ENCODE measurements around the gene KRTAP5-7.

Gene KRTAP5-7

DNA sequence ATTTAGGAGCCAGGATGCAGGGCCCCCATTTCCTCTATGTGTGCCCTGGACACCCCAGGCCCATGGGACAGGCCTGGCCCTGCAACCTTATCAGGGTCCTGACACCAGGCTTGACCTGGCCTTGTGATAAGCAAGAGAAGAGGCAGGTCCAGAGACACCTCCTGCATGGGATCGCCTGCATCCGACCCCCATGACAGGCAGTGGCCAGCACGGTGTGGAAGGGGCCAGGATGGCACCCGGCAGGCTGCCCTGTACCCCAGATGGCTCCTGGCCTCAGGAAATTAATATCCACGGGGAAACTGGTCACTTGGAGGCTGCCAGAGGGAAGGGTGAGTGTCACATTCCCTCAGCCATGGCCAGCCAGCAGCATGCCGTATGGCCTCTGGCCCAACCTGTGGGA, 27.9 kb downstream of the KRTAP5-7 start:
- no peaks in the 10 kb centered on the region for H3F3A ChIP-seq (ENCODE audit: low read depth)
- no peaks in the 10 kb centered on the region for H3K36me3 ChIP-seq (ENCODE audit: insufficient read depth, low read length)
- no peaks in the 10 kb centered on the region for H3K9me2 ChIP-seq (replicated peaks; ENCODE audit: low read depth, low read length)
- H3K9ac ChIP-seq (ENCODE audit: low read depth, low read length, poor library complexity, severe bottlenecking) = no peak overlapping the region
- no peaks in the 10 kb centered on the region for H3K9me3 ChIP-seq (ENCODE audit: insufficient read depth, low read depth, low read length)
- no peak for TF ChIP-seq CTCF (conservative IDR thresholded peaks at IDR 0.05; ENCODE audit: low read length)
- no peak for TF ChIP-seq EZH2phosphoT487 (IDR thresholded peaks at IDR 0.05; ENCODE audit: borderline replicate concordance)
- no peaks in the 10 kb centered on the region for H3K79me2 ChIP-seq (ENCODE audit: insufficient read depth, low read length)
- no peak overlapping the region for H3K4me2 ChIP-seq (ENCODE audit: low read depth, low read length, poor library complexity, severe bottlenecking)
- no peak overlapping the region for H2AFZ ChIP-seq (ENCODE audit: low read length)
- H4K20me1 ChIP-seq (ENCODE audit: insufficient read depth, low read length, poor library complexity, severe bottlenecking) = no peaks in the 10 kb centered on the region
- no peak overlapping the region for H3K4me3 ChIP-seq (ENCODE audit: low read length, poor library complexity, severe bottlenecking)
- H3K4me1 ChIP-seq (ENCODE audit: insufficient read depth, low read length, poor library complexity, severe bottlenecking) = no peaks in the 10 kb centered on the region
- H3K27me3 ChIP-seq (ENCODE audit: insufficient read depth, low read length, poor library complexity, severe bottlenecking) = no peaks in the 10 kb centered on the region

DNA sequence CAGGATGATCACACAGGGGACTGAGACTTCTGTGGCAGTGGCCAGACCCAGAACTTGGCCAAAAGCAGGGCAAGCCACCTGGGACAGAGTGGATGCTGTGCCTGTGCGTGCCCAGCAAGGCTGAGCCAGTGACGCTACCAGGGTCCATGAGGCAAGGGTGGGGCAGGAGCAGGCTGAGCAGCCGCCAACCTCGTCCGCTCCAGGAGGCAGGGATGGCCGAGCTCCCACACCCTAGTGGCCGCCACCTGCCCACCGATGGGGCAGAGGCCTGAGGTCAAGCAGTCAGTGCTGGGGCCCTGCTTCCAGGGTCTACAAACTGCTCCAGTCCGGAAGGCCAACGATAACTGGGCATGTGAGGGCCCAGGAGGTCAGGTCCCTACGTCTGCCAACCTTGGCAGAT, 28.4 kb downstream of the KRTAP5-7 start:
- H3K4me2 ChIP-seq (ENCODE audit: low read depth, low read length, poor library complexity, severe bottlenecking) = no peak overlapping the region
- no peaks in the 10 kb centered on the region for H3K27me3 ChIP-seq (ENCODE audit: insufficient read depth, low read length, poor library complexity, severe bottlenecking)
- no peaks in the 10 kb centered on the region for H3F3A ChIP-seq (ENCODE audit: low read depth)
- H3K79me2 ChIP-seq (ENCODE audit: insufficient read depth, low read length) = no peaks in the 10 kb centered on the region
- H3K9me2 ChIP-seq (replicated peaks; ENCODE audit: low read depth, low read length) = no peaks in the 10 kb centered on the region
- H4K20me1 ChIP-seq (ENCODE audit: insufficient read depth, low read length, poor library complexity, severe bottlenecking) = no peaks in the 10 kb centered on the region
- no peaks in the 10 kb centered on the region for H3K4me1 ChIP-seq (ENCODE audit: insufficient read depth, low read length, poor library complexity, severe bottlenecking)
- H3K4me3 ChIP-seq (ENCODE audit: low read length, poor library complexity, severe bottlenecking) = no peak overlapping the region
- H3K9me3 ChIP-seq (ENCODE audit: insufficient read depth, low read depth, low read length) = no peaks in the 10 kb centered on the region
- no peak overlapping the region for H3K9ac ChIP-seq (ENCODE audit: low read depth, low read length, poor library complexity, severe bottlenecking)
- no peaks in the 10 kb centered on the region for H3K36me3 ChIP-seq (ENCODE audit: insufficient read depth, low read length)
- TF ChIP-seq EZH2phosphoT487 (IDR thresholded peaks at IDR 0.05; ENCODE audit: borderline replicate concordance) (no peak), CTCF (conservative IDR thresholded peaks at IDR 0.05; ENCODE audit: low read length) (no peak)
- H2AFZ ChIP-seq (ENCODE audit: low read length) = no peak overlapping the region

DNA sequence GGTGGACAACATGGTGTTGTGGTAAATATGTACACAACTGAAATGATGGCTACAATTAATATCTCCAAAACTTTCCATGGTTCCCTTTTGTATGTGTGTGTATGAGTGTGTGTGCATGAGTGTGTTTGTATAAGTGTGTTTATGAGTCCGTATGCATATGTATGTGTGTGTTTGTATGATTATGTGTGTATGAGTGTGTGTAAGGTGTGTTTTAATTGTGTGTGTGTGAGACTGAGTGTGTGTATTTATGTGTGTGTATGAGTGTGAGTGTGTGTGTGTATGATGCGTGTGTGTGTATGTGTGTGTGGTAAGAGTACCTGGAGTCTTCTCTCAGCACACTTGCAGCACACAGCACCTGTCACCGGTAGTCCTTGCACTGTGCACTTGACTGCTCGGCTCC, 29.0 kb downstream of the KRTAP5-7 start:
- Histone ChIP-seq H3K4me3 (ENCODE audit: low read length, poor library complexity, severe bottlenecking) (no peak overlapping the region), H3K9ac (ENCODE audit: low read depth, low read length, poor library complexity, severe bottlenecking) (no peak overlapping the region), H3K9me3 (ENCODE audit: insufficient read depth, low read depth, low read length) (no peaks in the 10 kb centered on the region), H3K36me3 (ENCODE audit: insufficient read depth, low read length) (no peaks in the 10 kb centered on the region), H3F3A (ENCODE audit: low read depth) (no peaks in the 10 kb centered on the region), H4K20me1 (ENCODE audit: insufficient read depth, low read length, poor library complexity, severe bottlenecking) (no peaks in the 10 kb centered on the region), H2AFZ (ENCODE audit: low read length) (no peak overlapping the region), H3K9me2 (replicated peaks; ENCODE audit: low read depth, low read length) (no peaks in the 10 kb centered on the region), H3K79me2 (ENCODE audit: insufficient read depth, low read length) (no peaks in the 10 kb centered on the region), H3K27me3 (ENCODE audit: insufficient read depth, low read length, poor library complexity, severe bottlenecking) (no peaks in the 10 kb centered on the region), H3K4me2 (ENCODE audit: low read depth, low read length, poor library complexity, severe bottlenecking) (no peak overlapping the region), H3K4me1 (ENCODE audit: insufficient read depth, low read length, poor library complexity, severe bottlenecking) (no peaks in the 10 kb centered on the region)
- TF ChIP-seq CTCF (conservative IDR thresholded peaks at IDR 0.05; ENCODE audit: low read length) = no peak
- no peak for TF ChIP-seq EZH2phosphoT487 (IDR thresholded peaks at IDR 0.05; ENCODE audit: borderline replicate concordance)
